Measurements from ENCODE around the gene NDUFB5.
"Not testable (repeated sequence)": the region's sequence is repeated elsewhere in the genome, so short reads cannot be mapped to it uniquely, and the experiment has no call there.

NDUFB5 gene

GRCh38 chr3:179630753-179631451, 26.3 kb downstream of the NDUFB5 start:
- DNase-seq (ENCODE audit: low spot score), result no peak

- DNase-seq (ENCODE audit: low spot score), result no peak
Measured at GRCh38 chr3:179640469-179640868, 35.9 kb downstream of the NDUFB5 start.

- no peak for DNase-seq (ENCODE audit: low spot score)
Measured at GRCh38 chr3:179642871-179643270, 38.3 kb downstream of the NDUFB5 start.

GRCh38 chr3:179643837-179644236, 39.2 kb downstream of the NDUFB5 start:
- not testable (repeated sequence) for DNase-seq (ENCODE audit: low spot score)

GRCh38 chr3:179646177-179646576, 41.6 kb downstream of the NDUFB5 start:
- no peak for DNase-seq (ENCODE audit: low spot score)

- no peak for DNase-seq (ENCODE audit: low spot score)
Measured at GRCh38 chr3:179651687-179652446, 47.3 kb downstream of the NDUFB5 start.

- DNase-seq (ENCODE audit: low spot score), result peak; percentile 88
Measured at GRCh38 chr3:179652447-179653095, 48.0 kb downstream of the NDUFB5 start, which contains the start of gene USP13. USP13 (plus strand) TSS chr3:179653040; CDS start chr3:179653226, 186 bp downstream.

GRCh38 chr3:179653096-179653797, 48.7 kb downstream of the NDUFB5 start:
- DNase-seq (ENCODE audit: low spot score), result peak; percentile 78

GRCh38 chr3:179655236-179655635, 50.6 kb downstream of the NDUFB5 start:
- DNase-seq (ENCODE audit: low spot score), result no peak

- DNase-seq (ENCODE audit: low spot score), result no peak
Measured at GRCh38 chr3:179658606-179659005, 54.0 kb downstream of the NDUFB5 start.

- no peak for DNase-seq (ENCODE audit: low spot score)
Measured at GRCh38 chr3:179660872-179661271, 56.3 kb downstream of the NDUFB5 start.

- DNase-seq (ENCODE audit: low spot score), result no peak
Measured at GRCh38 chr3:179661777-179662176, 57.2 kb downstream of the NDUFB5 start.

GRCh38 chr3:179663093-179663492, 58.5 kb downstream of the NDUFB5 start:
- no peak for DNase-seq (ENCODE audit: low spot score)

GRCh38 chr3:179666030-179666429, 61.4 kb downstream of the NDUFB5 start:
- no peak for DNase-seq (ENCODE audit: low spot score)

- peak; percentile 22 for DNase-seq (ENCODE audit: low spot score)
Measured at GRCh38 chr3:179666436-179667035, 61.9 kb downstream of the NDUFB5 start.

GRCh38 chr3:179668429-179668828, 63.8 kb downstream of the NDUFB5 start:
- DNase-seq (ENCODE audit: low spot score), result no peak

- peak; percentile 23 for DNase-seq (ENCODE audit: low spot score)
Measured at GRCh38 chr3:179670311-179670710, 65.7 kb downstream of the NDUFB5 start.

GRCh38 chr3:179671309-179671708, 66.7 kb downstream of the NDUFB5 start:
- DNase-seq (ENCODE audit: low spot score), result no peak

GRCh38 chr3:179671747-179672242, 67.2 kb downstream of the NDUFB5 start:
- no peak for DNase-seq (ENCODE audit: low spot score)

GRCh38 chr3:179672918-179673317, 68.3 kb downstream of the NDUFB5 start:
- DNase-seq (ENCODE audit: low spot score), result no peak

- DNase-seq (ENCODE audit: low spot score), result no peak
Measured at GRCh38 chr3:179673523-179673922, 68.9 kb downstream of the NDUFB5 start.

GRCh38 chr3:179676081-179676480, 71.5 kb downstream of the NDUFB5 start:
- DNase-seq (ENCODE audit: low spot score), result no peak
